B cell (primary cell): ENCODE measurements around the gene FAM149B1.

ENCODE experiments used
- CTCF ChIP-seq: fragments of 200-600 bp; IDR thresholded peaks from one replicate; pipeline ENCODE4 v1.8.0; 2022; ENCODE audit warnings: antibody characterized with exemption, mild to moderate bottlenecking
- EZH2 ChIP-seq: IDR thresholded peaks from 2 replicates; pipeline ENCODE4 v1.6.1; 2012; ENCODE audit warnings: borderline replicate concordance, low read depth, mild to moderate bottlenecking, moderate library complexity, low read length; ENCODE audit not compliant: insufficient read depth, poor library complexity, severe bottlenecking

GRCh38 chr10:73263693-73264347 is 95.9 kb downstream of the FAM149B1 start:
- peak; percentile 69 for TF ChIP-seq CTCF
- no peak for TF ChIP-seq EZH2
